ENCODE measurements around the gene TCEANC2.

TCEANC2 gene

DNA sequence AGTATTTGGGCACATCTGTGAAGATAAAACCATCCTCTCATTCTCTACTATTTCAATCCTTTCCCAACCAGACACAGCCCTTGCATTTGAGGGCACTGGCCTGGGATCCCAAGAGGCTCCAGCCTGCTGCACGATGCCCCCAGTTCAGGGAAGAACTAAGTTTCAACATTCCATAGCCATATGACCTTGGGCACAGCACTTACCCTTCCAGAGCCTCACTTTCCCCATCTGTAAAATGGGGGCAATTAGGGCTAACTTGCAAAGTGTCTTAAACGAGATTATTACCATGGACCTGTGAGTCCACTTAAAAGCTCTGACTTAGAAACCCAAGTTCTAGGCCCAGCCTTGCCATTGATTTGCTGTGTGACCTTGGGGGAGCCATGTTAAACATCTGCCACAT, 76.5 kb downstream of the TCEANC2 start:
- no peaks in the 10 kb centered on the region for H3K9me3 ChIP-seq (ENCODE audit: low read depth, low read length)
- DNase-seq (ENCODE audit: low read depth, low spot score) = no peak
- no peak overlapping the region for H3K4me3 ChIP-seq
- H3K27ac ChIP-seq = no peak overlapping the region
- H3K36me3 ChIP-seq (ENCODE audit: insufficient read depth, low read length) = no peaks in the 10 kb centered on the region
- TF ChIP-seq FOXP2 (optimal IDR thresholded peaks at IDR 0.05; ENCODE audit: control extremely low read depth, extremely low read length, insufficient read depth) (no peak), EZH2 (IDR thresholded peaks at IDR 0.05) (no peak), POLR2AphosphoS5 (IDR thresholded peaks at IDR 0.05; ENCODE audit: borderline replicate concordance, low read depth, low read length) (no peak)
- no peak overlapping the region for H3K9ac ChIP-seq (ENCODE audit: insufficient read length)

DNA sequence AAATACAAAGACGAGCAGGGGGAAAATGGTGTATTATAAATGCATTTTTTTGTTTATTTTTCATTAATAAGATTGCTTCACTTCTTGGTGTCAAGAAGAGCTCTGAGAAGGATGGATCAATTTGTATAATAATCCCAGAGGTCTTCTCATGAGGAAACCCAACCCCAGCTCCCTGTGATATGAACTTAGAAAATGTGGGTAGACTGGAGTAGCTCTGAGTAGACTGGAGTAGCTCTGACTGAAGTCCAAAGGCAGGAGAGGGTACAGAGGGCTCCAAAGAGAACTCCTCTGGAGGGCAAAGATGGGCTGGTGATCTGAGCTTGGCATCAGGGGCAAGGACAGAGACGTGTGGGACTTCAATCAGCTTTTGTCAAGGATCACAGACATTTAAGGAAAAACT, 78.0 kb downstream of the TCEANC2 start:
- Histone ChIP-seq H3K4me3 (no peak overlapping the region), H3K27ac (no peak overlapping the region), H3K36me3 (ENCODE audit: insufficient read depth, low read length) (no peaks in the 10 kb centered on the region), H3K9ac (ENCODE audit: insufficient read length) (no peak overlapping the region), H3K9me3 (ENCODE audit: low read depth, low read length) (no peaks in the 10 kb centered on the region)
- DNase-seq (ENCODE audit: low read depth, low spot score) = no peak
- TF ChIP-seq FOXP2 (optimal IDR thresholded peaks at IDR 0.05; ENCODE audit: control extremely low read depth, extremely low read length, insufficient read depth) = no peak
- no peak for TF ChIP-seq EZH2 (IDR thresholded peaks at IDR 0.05)
- TF ChIP-seq POLR2AphosphoS5 (IDR thresholded peaks at IDR 0.05; ENCODE audit: borderline replicate concordance, low read depth, low read length) = no peak

DNA sequence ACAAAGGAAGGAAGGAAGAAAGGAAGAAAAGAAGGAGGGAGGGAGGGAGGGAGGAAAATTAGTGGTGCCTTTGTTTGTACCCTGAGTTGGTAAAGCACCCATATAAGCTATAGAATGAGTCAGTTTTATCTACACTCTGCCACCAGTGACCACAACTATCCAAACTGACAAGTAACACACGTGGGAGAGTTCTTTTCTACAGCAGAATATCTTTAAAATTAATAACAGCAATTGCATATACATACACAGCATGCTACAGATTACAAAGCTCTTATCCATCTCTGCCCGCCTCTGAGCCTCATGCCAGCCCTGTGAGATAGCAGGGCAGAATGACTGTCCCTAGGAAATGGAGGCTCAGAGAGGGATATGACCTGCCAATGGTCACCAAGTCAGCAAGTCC, 79.1 kb downstream of the TCEANC2 start:
- Histone ChIP-seq H3K36me3 (ENCODE audit: insufficient read depth, low read length) (no peaks in the 10 kb centered on the region), H3K27ac (no peak overlapping the region), H3K9ac (ENCODE audit: insufficient read length) (no peak overlapping the region), H3K4me3 (no peak overlapping the region), H3K9me3 (ENCODE audit: low read depth, low read length) (no peaks in the 10 kb centered on the region)
- no peak for DNase-seq (ENCODE audit: low read depth, low spot score)
- TF ChIP-seq POLR2AphosphoS5 (IDR thresholded peaks at IDR 0.05; ENCODE audit: borderline replicate concordance, low read depth, low read length) (no peak), FOXP2 (optimal IDR thresholded peaks at IDR 0.05; ENCODE audit: control extremely low read depth, extremely low read length, insufficient read depth) (no peak), EZH2 (IDR thresholded peaks at IDR 0.05) (no peak)

DNA sequence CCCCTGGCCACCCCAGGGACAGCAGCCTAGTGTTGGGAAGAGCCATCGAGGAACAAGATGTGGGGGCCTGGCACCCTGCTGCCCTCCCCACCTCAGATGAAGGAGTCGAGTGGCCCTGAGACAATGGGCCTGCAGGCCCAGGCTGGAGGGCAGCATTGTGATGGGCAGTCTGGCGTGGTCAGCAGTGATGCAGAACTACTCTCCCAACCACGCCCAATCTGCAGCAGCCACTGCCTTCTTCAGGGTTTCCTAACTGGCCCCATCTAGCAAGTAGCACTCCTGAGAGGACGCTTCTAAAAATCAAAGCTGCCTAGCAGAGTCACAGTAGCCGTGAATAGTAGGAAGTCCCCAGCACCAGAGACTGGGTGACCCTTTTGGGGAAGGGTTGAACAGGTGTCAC, 80.9 kb downstream of the TCEANC2 start:
- no peak for DNase-seq (ENCODE audit: low read depth, low spot score)
- H3K4me3 ChIP-seq = no peak overlapping the region
- H3K27ac ChIP-seq = no peak overlapping the region
- no peaks in the 10 kb centered on the region for H3K36me3 ChIP-seq (ENCODE audit: insufficient read depth, low read length)
- H3K9me3 ChIP-seq (ENCODE audit: low read depth, low read length) = no peaks in the 10 kb centered on the region
- TF ChIP-seq FOXP2 (optimal IDR thresholded peaks at IDR 0.05; ENCODE audit: control extremely low read depth, extremely low read length, insufficient read depth) = no peak
- TF ChIP-seq POLR2AphosphoS5 (IDR thresholded peaks at IDR 0.05; ENCODE audit: borderline replicate concordance, low read depth, low read length) = no peak
- no peak for TF ChIP-seq EZH2 (IDR thresholded peaks at IDR 0.05)
- no peak overlapping the region for H3K9ac ChIP-seq (ENCODE audit: insufficient read length)

- TF ChIP-seq EZH2 (IDR thresholded peaks at IDR 0.05) = no peak
- TF ChIP-seq POLR2AphosphoS5 (IDR thresholded peaks at IDR 0.05; ENCODE audit: borderline replicate concordance, low read depth, low read length) = no peak
- no peak for TF ChIP-seq FOXP2 (optimal IDR thresholded peaks at IDR 0.05; ENCODE audit: control extremely low read depth, extremely low read length, insufficient read depth)
- Histone ChIP-seq H3K9me3 (ENCODE audit: low read depth, low read length) (no peaks in the 10 kb centered on the region), H3K36me3 (ENCODE audit: insufficient read depth, low read length) (no peaks in the 10 kb centered on the region), H3K9ac (ENCODE audit: insufficient read length) (peak overlapping the region; percentile 48), H3K27ac (0 out of 2 replicates have a peak overlapping the region, but pooled peaks have one; percentile 5), H3K4me3 (no peak overlapping the region)
- DNase-seq (ENCODE audit: low read depth, low spot score) = no peak
Observed at GRCh38 chr1:54135436-54136120, 82.2 kb downstream of the TCEANC2 start.

DNA sequence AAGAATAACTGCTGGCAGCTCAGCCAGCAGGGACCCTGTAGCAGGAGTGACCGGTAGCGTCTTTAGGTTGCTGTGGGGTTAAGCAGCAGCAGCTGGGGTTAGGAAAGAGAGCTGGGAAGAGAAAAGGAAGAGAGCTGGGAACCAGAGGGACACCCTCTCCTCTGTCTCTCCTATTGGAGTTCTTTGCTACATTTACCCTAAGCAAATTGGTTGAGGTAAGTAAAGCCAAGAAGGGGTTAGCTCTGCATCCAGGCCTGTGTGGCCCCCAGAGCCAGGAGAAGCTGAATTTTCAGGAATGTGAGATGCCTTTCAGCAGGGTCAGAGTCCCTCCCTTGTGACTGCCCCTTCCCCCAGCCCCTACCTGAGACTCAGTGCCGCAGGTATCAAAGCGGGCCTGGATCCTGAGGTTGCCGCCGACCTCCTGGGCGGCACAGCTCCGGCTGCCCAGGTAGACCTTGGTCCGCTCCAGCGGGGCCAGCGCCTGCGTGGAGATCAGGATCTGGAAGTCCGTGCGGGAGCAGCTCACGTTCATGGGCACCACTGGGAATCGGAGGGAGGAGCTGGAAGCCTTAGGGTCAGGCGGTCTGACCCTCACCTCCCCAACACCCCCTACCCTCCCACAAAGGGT, 83.0 kb downstream of the TCEANC2 start:
- Histone ChIP-seq H3K9me3 (ENCODE audit: low read depth, low read length) (no peaks in the 10 kb centered on the region), H3K27ac (0 out of 2 replicates have a peak overlapping the region, but pooled peaks have one; percentile 5), H3K36me3 (ENCODE audit: insufficient read depth, low read length) (no peaks in the 10 kb centered on the region), H3K9ac (ENCODE audit: insufficient read length) (no peak overlapping the region), H3K4me3 (no peak overlapping the region)
- no peak for DNase-seq (ENCODE audit: low read depth, low spot score)
- no peak for TF ChIP-seq POLR2AphosphoS5 (IDR thresholded peaks at IDR 0.05; ENCODE audit: borderline replicate concordance, low read depth, low read length)
- no peak for TF ChIP-seq FOXP2 (optimal IDR thresholded peaks at IDR 0.05; ENCODE audit: control extremely low read depth, extremely low read length, insufficient read depth)
- no peak for TF ChIP-seq EZH2 (IDR thresholded peaks at IDR 0.05)

GRCh38 chr1:54136963-54137533, 83.6 kb downstream of the TCEANC2 start:
- peak overlapping the region; percentile 52; the same call in 1 of the 2 replicates for H3K4me3 ChIP-seq
- no peak for TF ChIP-seq FOXP2 (optimal IDR thresholded peaks at IDR 0.05; ENCODE audit: control extremely low read depth, extremely low read length, insufficient read depth)
- no peak for TF ChIP-seq POLR2AphosphoS5 (IDR thresholded peaks at IDR 0.05; ENCODE audit: borderline replicate concordance, low read depth, low read length)
- no peak for TF ChIP-seq EZH2 (IDR thresholded peaks at IDR 0.05)
- H3K36me3 ChIP-seq (ENCODE audit: insufficient read depth, low read length) = no peaks in the 10 kb centered on the region
- no peaks in the 10 kb centered on the region for H3K9me3 ChIP-seq (ENCODE audit: low read depth, low read length)
- DNase-seq (ENCODE audit: low read depth, low spot score) = no peak
- H3K27ac ChIP-seq = peak overlapping the region; percentile 76; the same call in 1 of the 2 replicates
- H3K9ac ChIP-seq (ENCODE audit: insufficient read length) = no peak overlapping the region

GRCh38 chr1:54137534-54138061, 84.2 kb downstream of the TCEANC2 start:
- peak overlapping the region; percentile 52; the same call in 1 of the 2 replicates for H3K4me3 ChIP-seq
- no peak overlapping the region for H3K9ac ChIP-seq (ENCODE audit: insufficient read length)
- no peak for TF ChIP-seq FOXP2 (optimal IDR thresholded peaks at IDR 0.05; ENCODE audit: control extremely low read depth, extremely low read length, insufficient read depth)
- TF ChIP-seq EZH2 (IDR thresholded peaks at IDR 0.05) = no peak
- 0 out of 2 replicates have a peak, but pooled peaks have one; percentile 14 for TF ChIP-seq POLR2AphosphoS5 (IDR thresholded peaks at IDR 0.05; ENCODE audit: borderline replicate concordance, low read depth, low read length)
- no peak for DNase-seq (ENCODE audit: low read depth, low spot score)
- no peaks in the 10 kb centered on the region for H3K36me3 ChIP-seq (ENCODE audit: insufficient read depth, low read length)
- H3K27ac ChIP-seq = peak overlapping the region; percentile 76; the same call in 1 of the 2 replicates
- no peaks in the 10 kb centered on the region for H3K9me3 ChIP-seq (ENCODE audit: low read depth, low read length)
